OCI-LY3 (cell line): ENCODE measurements around the gene P2RX6.

Experiments used
- CTCF ChIP-seq: fragments of 200-600, 300-600 bp; sonication (generic); IDR thresholded peaks from 2 replicates; pipeline ENCODE4 v1.5.1; 2014; ENCODE audit warnings: antibody characterized with exemption, low read length, low read depth
- EZH2phosphoT487 ChIP-seq: fragments of 200-600 bp; shearing (Covaris generic); IDR thresholded peaks from 2 replicates; pipeline ENCODE4 v1.6.1; 2018; ENCODE audit warnings: antibody characterized with exemption, mixed run types, low read depth

GRCh38 chr22:21031545-21032036 is 16.6 kb downstream of the P2RX6 start:
- TF ChIP-seq CTCF = no peak
- TF ChIP-seq EZH2phosphoT487 = no peak
